CD4-positive, alpha-beta memory T cell (primary cell): ENCODE results near the gene CDX2. TPM values are rescaled to one million over a fixed set of nuclear protein-coding genes. Genes with fewer than 3 reads are reported as not detected.

Experiments
- CTCF ChIA-PET: fragments of 350-600 bp; sonication (Branson Sonifier 250); formaldehyde crosslinking; loops from one replicate; lab custom pipeline; 2021; ENCODE audit warnings: inconsistent platforms; ENCODE audit not compliant: partially characterized antibody; lab: Charles Lee
- POLR2A ChIA-PET: fragments of 350-600 bp; sonication (Branson Sonifier 250); formaldehyde crosslinking; loops from one replicate; lab custom pipeline; 2021; ENCODE audit not compliant: partially characterized antibody; lab: Charles Lee
- DNase-seq, 5 donors: peaks; one replicate each; pipeline versions ENCODE4 v3.0.0 to v3.0.0-alpha.2; 2020 to 2022; ENCODE audit warnings: mixed read lengths in 1 of 5
- H3K27ac ChIP-seq: one replicate; pipeline ENCODE4 v1.7.0; 2013; ENCODE audit warnings: low read depth, low read length
- H3K27me3 ChIP-seq: 2 replicates; pipeline ENCODE4 v1.7.0; 2013; ENCODE audit warnings: mild to moderate bottlenecking, low read length, moderate library complexity; ENCODE audit not compliant: insufficient read depth
- H3K36me3 ChIP-seq: 2 replicates; pipeline ENCODE4 v1.7.0; 2013; ENCODE audit warnings: mild to moderate bottlenecking, low read length, moderate library complexity; ENCODE audit not compliant: insufficient read depth
- H3K4me1 ChIP-seq: 2 replicates; pipeline ENCODE4 v1.7.0; 2013; ENCODE audit warnings: mild to moderate bottlenecking, low read length, moderate library complexity; ENCODE audit not compliant: insufficient read depth
- H3K4me3 ChIP-seq, 2 donors: one replicate each; pipeline ENCODE4 v1.7.0; 2013; ENCODE audit warnings: low read length in 2 of 2, mild to moderate bottlenecking in 1 of 2
- H3K9me3 ChIP-seq, 2 donors: one replicate each; pipeline ENCODE4 v1.7.0; 2013; ENCODE audit warnings: low read length in 2 of 2, control low read depth in 1 of 2; ENCODE audit not compliant: control insufficient read depth in 1 of 2
- H3K27ac Mint-ChIP-seq, 7 donors: one replicate each; pipeline ENCODE4 v1.8.0; 2020 to 2021; ENCODE audit warnings: mixed read lengths in 7 of 7, mild to moderate bottlenecking in 6 of 7, inconsistent platforms in 3 of 7, moderate library complexity in 3 of 7
- H3K27me3 Mint-ChIP-seq, 2 donors: one replicate each; pipeline ENCODE4 v1.8.0; 2020 to 2021; ENCODE audit warnings: mixed read lengths in 2 of 2
- H3K36me3 Mint-ChIP-seq, 2 donors: one replicate each; pipeline ENCODE4 v1.8.0; 2020 to 2021; ENCODE audit warnings: mixed read lengths in 2 of 2, inconsistent platforms in 1 of 2, mild to moderate bottlenecking in 1 of 2
- H3K4me1 Mint-ChIP-seq, 4 donors: one replicate each; pipeline ENCODE4 v1.8.0; 2020 to 2021; ENCODE audit warnings: mixed read lengths in 4 of 4, mild to moderate bottlenecking in 1 of 4
- H3K4me3 Mint-ChIP-seq, 8 donors: one replicate each; pipeline ENCODE4 v1.8.0; 2020 to 2021; ENCODE audit warnings: mixed read lengths in 8 of 8, mild to moderate bottlenecking in 7 of 8, moderate library complexity in 6 of 8, inconsistent platforms in 3 of 8
- H3K9me3 Mint-ChIP-seq, 8 donors: one replicate each; pipeline ENCODE4 v1.8.0; 2020 to 2021; ENCODE audit warnings: mixed read lengths in 8 of 8, mild to moderate bottlenecking in 5 of 8, inconsistent platforms in 3 of 8, moderate library complexity in 1 of 8
- intact Hi-C: fragments of 100-400 bp; cut with micrococcal nuclease; formaldehyde crosslinking; loops from one replicate; pipeline ENCODE4 v1.15.1; 2023
- polyA plus RNA-seq, 2 donors: library from polyadenylated mRNA; unstranded; fragments of 300-500 nt; fragmentation: Illumina TruSeq; gene quantifications; one replicate each; pipeline ENCODE4 v1.2.3, GENCODE V29; 2021
- total RNA-seq, 2 experiments: library from RNA; stranded (reverse); gene quantifications; one replicate each; pipeline ENCODE4 v1.2.3, GENCODE V29; 2021

Gene CDX2
- total and polyA plus RNA-seq, 4 experiments from 2014 or later: not detected

- Histone ChIP-seq H3K27ac (no peak overlapping the region), H3K27me3 (peaks cover 33% of the 10 kb centered on the region), H3K36me3 (no peaks in the 10 kb centered on the region), H3K4me3 (no peak overlapping the region), H3K4me1 (peaks cover 35% of the 10 kb centered on the region), H3K9me3 (no peaks in the 10 kb centered on the region)
- H3K36me3 Mint-ChIP-seq: no peaks in the 10 kb centered on the region
- H3K27ac Mint-ChIP-seq: no peak overlapping the region
- no peak for DNase-seq
- ChIA-PET POLR2A (no interaction called here), CTCF (no interaction called here)
- H3K27me3 Mint-ChIP-seq: peaks cover 62 to 69% of the 10 kb centered on the region in 2 donors
- peaks cover 16 to 65% (median 34%) of the 10 kb centered on the region in 4 donors for H3K4me1 Mint-ChIP-seq
- H3K4me3 Mint-ChIP-seq: peak overlapping the region in 6 of 8 donors; percentile 25 to 79 (median 48)
- intact Hi-C loops: no loop called here
- H3K9me3 Mint-ChIP-seq: peaks cover 0 to 8% (median 0%) of the 10 kb centered on the region in 8 donors
Measured at GRCh38 chr13:27918918-27919658, 50.0 kb downstream of the CDX2 start.

GRCh38 chr13:27918041-27918917, 50.8 kb downstream of the CDX2 start:
- no peak overlapping the region for H3K4me3 ChIP-seq
- DNase-seq: no peak
- ChIA-PET POLR2A (no interaction called here), CTCF (interaction anchor here (1.1 kb wide), 1 partner anchor 88 kb away, joined by 3 read pairs; no protein-coding TSS in a partner anchor)
- H3K4me1 ChIP-seq: peaks cover 35% of the 10 kb centered on the region
- Mint-ChIP-seq H3K4me3 (peak overlapping the region; percentile 9 to 79 (median 57)), H3K4me1 (peaks cover 15 to 57% (median 28%) of the 10 kb centered on the region in 4 donors), H3K36me3 (no peaks in the 10 kb centered on the region), H3K9me3 (peaks cover 0 to 6% (median 0%) of the 10 kb centered on the region in 8 donors), H3K27me3 (peaks cover 55 to 68% of the 10 kb centered on the region in 2 donors), H3K27ac (peak overlapping the region in 1 of 7 donors; percentile 14)
- intact Hi-C loops: no loop called here
- H3K27ac ChIP-seq: no peak overlapping the region
- H3K9me3 ChIP-seq: no peaks in the 10 kb centered on the region
- peaks cover 27% of the 10 kb centered on the region for H3K27me3 ChIP-seq
- H3K36me3 ChIP-seq: no peaks in the 10 kb centered on the region

- Mint-ChIP-seq H3K9me3 (peaks cover 0 to 6% (median 0%) of the 10 kb centered on the region in 8 donors), H3K36me3 (no peaks in the 10 kb centered on the region), H3K4me1 (peaks cover 15 to 48% (median 26%) of the 10 kb centered on the region in 4 donors), H3K27me3 (peaks cover 46 to 66% of the 10 kb centered on the region in 2 donors), H3K27ac (no peak overlapping the region), H3K4me3 (peak overlapping the region; percentile 57 to 83 (median 74))
- H3K27ac ChIP-seq: no peak overlapping the region
- H3K36me3 ChIP-seq: no peaks in the 10 kb centered on the region
- DNase-seq: no peak
- ChIA-PET CTCF (interaction anchor here (1.0 to 1.1 kb wide), 2 partner anchors 36 to 87 kb away, joined by 3 read pairs; no protein-coding TSS in a partner anchor), POLR2A (no interaction called here)
- H3K4me3 ChIP-seq: no peak overlapping the region
- peaks cover 19% of the 10 kb centered on the region for H3K27me3 ChIP-seq
- no peaks in the 10 kb centered on the region for H3K9me3 ChIP-seq
- peaks cover 34% of the 10 kb centered on the region for H3K4me1 ChIP-seq
- intact Hi-C loops: no loop called here
Measured at GRCh38 chr13:27917121-27917947, 51.8 kb downstream of the CDX2 start.

GRCh38 chr13:27915301-27916207, 53.6 kb downstream of the CDX2 start:
- DNase-seq: no peak
- Histone ChIP-seq H3K9me3 (no peaks in the 10 kb centered on the region), H3K36me3 (no peaks in the 10 kb centered on the region), H3K27ac (no peak overlapping the region), H3K4me1 (peaks cover 23% of the 10 kb centered on the region), H3K27me3 (peaks cover 19% of the 10 kb centered on the region), H3K4me3 (no peak overlapping the region)
- ChIA-PET POLR2A (no interaction called here), CTCF (interaction anchor here (1.3 kb wide), 1 partner anchor 12 kb away, joined by 4 read pairs; no protein-coding TSS in a partner anchor)
- H3K4me1 Mint-ChIP-seq: peaks cover 13 to 41% (median 20%) of the 10 kb centered on the region in 4 donors
- peaks cover 41 to 63% of the 10 kb centered on the region in 2 donors for H3K27me3 Mint-ChIP-seq
- H3K9me3 Mint-ChIP-seq: peaks cover 0 to 5% (median 0%) of the 10 kb centered on the region in 8 donors
- peak overlapping the region in 1 of 8 donors; percentile 22 for H3K4me3 Mint-ChIP-seq
- H3K36me3 Mint-ChIP-seq: no peaks in the 10 kb centered on the region
- H3K27ac Mint-ChIP-seq: no peak overlapping the region
- intact Hi-C loops: no loop called here

- peaks cover 12% of the 10 kb centered on the region for H3K4me1 ChIP-seq
- H3K4me3 Mint-ChIP-seq: no peak overlapping the region
- no peaks in the 10 kb centered on the region for H3K36me3 ChIP-seq
- peaks cover 35 to 64% of the 10 kb centered on the region in 2 donors for H3K27me3 Mint-ChIP-seq
- H3K27me3 ChIP-seq: peaks cover 8% of the 10 kb centered on the region
- DNase-seq: no peak
- no peak overlapping the region for H3K4me3 ChIP-seq
- H3K27ac Mint-ChIP-seq: no peak overlapping the region
- intact Hi-C loops: no loop called here
- no peak overlapping the region for H3K27ac ChIP-seq
- ChIA-PET CTCF (no interaction called here), POLR2A (no interaction called here)
- H3K4me1 Mint-ChIP-seq: peaks cover 6 to 23% (median 10%) of the 10 kb centered on the region in 4 donors
- H3K9me3 ChIP-seq: no peaks in the 10 kb centered on the region
- peaks cover 0 to 5% (median 0%) of the 10 kb centered on the region in 8 donors for H3K9me3 Mint-ChIP-seq
- H3K36me3 Mint-ChIP-seq: no peaks in the 10 kb centered on the region
Measured at GRCh38 chr13:27913160-27913559, 56.0 kb downstream of the CDX2 start.

GRCh38 chr13:27911521-27911920, 57.6 kb downstream of the CDX2 start:
- Mint-ChIP-seq H3K27me3 (peaks cover 34 to 58% of the 10 kb centered on the region in 2 donors), H3K4me3 (no peak overlapping the region), H3K9me3 (peaks cover 0 to 5% (median 0%) of the 10 kb centered on the region in 8 donors), H3K4me1 (peaks cover 0 to 11% (median 0%) of the 10 kb centered on the region in 4 donors), H3K36me3 (no peaks in the 10 kb centered on the region), H3K27ac (no peak overlapping the region)
- H3K36me3 ChIP-seq: no peaks in the 10 kb centered on the region
- POLR2A ChIA-PET: no interaction called here
- no peaks in the 10 kb centered on the region for H3K27me3 ChIP-seq
- CTCF ChIA-PET: no interaction called here
- DNase-seq: no peak
- no peaks in the 10 kb centered on the region for H3K4me1 ChIP-seq
- no peak overlapping the region for H3K27ac ChIP-seq
- no peak overlapping the region for H3K4me3 ChIP-seq
- no peaks in the 10 kb centered on the region for H3K9me3 ChIP-seq
- intact Hi-C loops: no loop called here
